Skeletal muscle satellite cell (primary cell): ENCODE results near the gene ORC3.
A peak's percentile ranks its signal among the peaks of the same experiment; 100 is the strongest.

ENCODE experiments used
- H3K27me3 ChIP-seq: 2 replicates; pipeline ENCODE4 v1.7.0; 2013; ENCODE audit warnings: low read length; ENCODE audit not compliant: control insufficient read depth, insufficient read depth
- H3K36me3 ChIP-seq: 2 replicates; pipeline ENCODE4 v1.7.0; 2013; ENCODE audit warnings: mild to moderate bottlenecking, control low read depth, low read length; ENCODE audit not compliant: insufficient read depth
- H3K4me1 ChIP-seq: 2 replicates; pipeline ENCODE4 v1.7.0; 2013; ENCODE audit warnings: low read length; ENCODE audit not compliant: control insufficient read depth, insufficient read depth
- H3K4me2 ChIP-seq: 2 replicates; pipeline ENCODE4 v1.7.0; 2013; ENCODE audit warnings: mild to moderate bottlenecking, low read length
- H3K4me3 ChIP-seq: 2 replicates; pipeline ENCODE4 v1.7.0; 2013; ENCODE audit warnings: low read length
- H3K9ac ChIP-seq: 2 replicates; pipeline ENCODE4 v1.7.0; 2013; ENCODE audit warnings: mild to moderate bottlenecking, low read depth, low read length, moderate library complexity
- H3K9me3 ChIP-seq: replicated peaks from 2 replicates; pipeline ENCODE4 v1.7.0; 2013; ENCODE audit warnings: mild to moderate bottlenecking, control low read depth, low read length

ORC3 gene

DNA sequence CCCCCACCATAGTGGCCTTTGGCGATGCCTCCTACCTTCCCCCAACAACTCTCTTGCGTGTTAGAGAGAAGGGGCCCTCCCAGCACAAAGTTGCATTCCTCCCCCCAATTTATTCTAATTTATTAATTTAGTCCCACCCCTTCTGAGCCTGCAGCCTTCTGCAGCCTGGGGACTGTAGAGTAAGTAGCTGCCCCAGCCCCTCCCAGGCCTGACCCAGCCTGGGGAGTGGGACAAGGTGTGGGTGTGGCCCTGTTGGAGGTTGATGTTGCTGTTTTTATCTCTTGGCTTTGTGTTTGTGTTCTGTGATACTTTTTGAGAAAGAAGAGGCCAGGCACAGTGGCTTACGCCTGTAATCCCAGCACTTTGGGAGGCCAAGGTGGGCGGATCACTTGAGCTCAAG lies 49.4 kb downstream of the ORC3 start:
- Histone ChIP-seq H3K4me2 (no peak overlapping the region), H3K27me3 (no peaks in the 10 kb centered on the region), H3K4me3 (no peak overlapping the region), H3K36me3 (peaks cover 9% of the 10 kb centered on the region), H3K4me1 (no peaks in the 10 kb centered on the region), H3K9ac (no peak overlapping the region), H3K9me3 (no peaks in the 10 kb centered on the region)

DNA sequence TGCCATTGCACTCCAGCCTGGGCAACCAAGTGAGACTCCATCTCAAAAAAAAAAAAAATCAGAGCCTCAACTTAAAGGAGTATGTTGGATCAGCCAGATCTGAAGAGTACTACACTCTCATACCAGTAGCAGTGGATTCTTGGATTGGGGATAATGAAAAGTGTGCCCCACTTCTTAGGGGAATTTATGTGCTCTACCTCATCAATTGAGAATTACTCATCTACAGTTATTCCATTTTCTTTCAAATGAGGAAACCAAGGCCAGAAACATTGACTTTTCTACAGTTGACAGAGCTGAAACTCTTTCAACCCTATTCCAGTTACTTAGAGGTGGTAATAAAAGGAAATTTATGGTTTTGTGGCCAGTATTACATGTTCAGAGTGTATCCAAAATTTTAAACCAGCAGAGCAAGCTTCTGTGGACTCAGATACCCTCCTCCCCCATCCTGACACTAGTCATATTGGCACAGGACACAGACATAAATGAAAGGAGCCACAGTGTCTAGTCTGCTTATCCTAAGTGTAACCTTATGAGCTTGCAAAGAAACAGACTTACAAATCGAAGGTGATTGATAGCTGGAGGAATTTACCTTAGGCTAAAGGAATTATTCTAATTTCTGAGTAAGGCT lies 51.2 kb downstream of the ORC3 start:
- no peaks in the 10 kb centered on the region for H3K4me1 ChIP-seq
- H3K4me3 ChIP-seq: no peak overlapping the region
- no peak overlapping the region for H3K4me2 ChIP-seq
- no peaks in the 10 kb centered on the region for H3K9me3 ChIP-seq
- H3K9ac ChIP-seq: no peak overlapping the region
- no peaks in the 10 kb centered on the region for H3K27me3 ChIP-seq
- H3K36me3 ChIP-seq: peaks cover 5% of the 10 kb centered on the region

DNA sequence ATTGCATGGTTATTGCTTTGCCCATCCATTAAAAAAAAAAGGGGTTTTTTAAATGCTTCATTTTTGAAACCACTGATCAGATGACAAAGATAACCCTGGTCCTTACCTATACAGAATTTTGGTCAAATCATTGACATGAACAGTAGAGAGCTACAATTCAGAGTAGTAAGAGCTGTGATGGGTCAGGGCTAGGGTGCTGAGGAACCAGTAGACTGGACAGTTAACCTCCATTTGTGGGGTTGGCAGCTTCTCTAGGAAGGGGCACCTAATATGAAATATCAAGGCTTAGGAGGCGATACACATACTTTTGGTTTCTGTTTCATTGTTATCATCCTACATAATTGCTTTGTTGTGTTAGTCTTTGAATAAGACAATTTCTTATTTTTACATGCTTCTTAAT lies 55.1 kb downstream of the ORC3 start:
- Histone ChIP-seq H3K4me2 (no peak overlapping the region), H3K36me3 (peaks cover 5% of the 10 kb centered on the region), H3K9ac (no peak overlapping the region), H3K27me3 (no peaks in the 10 kb centered on the region), H3K4me1 (no peaks in the 10 kb centered on the region), H3K4me3 (no peak overlapping the region), H3K9me3 (no peaks in the 10 kb centered on the region)

DNA sequence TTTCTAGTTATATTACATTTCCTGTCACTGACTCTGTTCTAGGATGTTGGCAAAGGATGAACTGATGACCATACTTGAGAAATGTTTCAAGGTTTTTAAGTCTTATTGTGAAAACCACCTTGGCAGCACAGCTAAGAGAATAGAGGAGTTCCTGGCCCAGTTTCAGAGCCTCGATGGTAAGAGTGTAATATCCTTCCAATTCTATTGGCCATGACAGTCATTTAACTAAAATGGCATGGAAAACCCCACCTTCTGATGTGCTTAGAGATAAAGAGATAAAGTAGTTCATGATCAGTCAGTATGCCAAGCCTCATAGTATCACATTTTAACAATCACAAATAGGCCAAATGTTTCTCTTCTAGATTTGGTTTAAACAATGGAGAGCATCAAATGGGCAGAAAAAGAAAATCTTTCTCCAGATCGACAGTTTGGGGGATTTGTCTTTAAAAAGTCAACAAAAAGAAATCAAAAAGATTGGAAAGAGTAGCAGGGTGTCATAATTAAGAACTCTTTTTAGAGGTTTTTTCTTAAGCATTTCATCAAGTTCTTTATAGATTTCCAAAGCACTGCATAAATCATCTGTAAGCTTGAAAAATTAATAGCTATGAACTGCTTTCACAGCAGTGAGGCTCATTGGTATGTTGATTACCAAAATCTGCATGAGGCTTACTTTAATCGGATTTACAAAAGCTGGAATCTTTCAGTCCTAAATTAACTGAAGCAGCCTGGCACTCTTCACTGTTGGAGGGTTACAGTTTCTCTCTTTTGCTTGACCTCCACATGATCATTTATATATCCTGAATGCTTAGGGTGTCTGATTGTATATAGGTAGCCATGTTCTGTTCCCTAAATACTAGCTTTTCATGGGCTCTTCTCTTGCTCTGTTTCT lies 63.4 kb downstream of the ORC3 start:
- H3K27me3 ChIP-seq: no peaks in the 10 kb centered on the region
- H3K4me2 ChIP-seq: no peak overlapping the region
- peaks cover 12% of the 10 kb centered on the region for H3K4me1 ChIP-seq
- H3K9me3 ChIP-seq: no peaks in the 10 kb centered on the region
- H3K4me3 ChIP-seq: no peak overlapping the region
- H3K36me3 ChIP-seq: peaks cover 7% of the 10 kb centered on the region
- H3K9ac ChIP-seq: no peak overlapping the region

DNA sequence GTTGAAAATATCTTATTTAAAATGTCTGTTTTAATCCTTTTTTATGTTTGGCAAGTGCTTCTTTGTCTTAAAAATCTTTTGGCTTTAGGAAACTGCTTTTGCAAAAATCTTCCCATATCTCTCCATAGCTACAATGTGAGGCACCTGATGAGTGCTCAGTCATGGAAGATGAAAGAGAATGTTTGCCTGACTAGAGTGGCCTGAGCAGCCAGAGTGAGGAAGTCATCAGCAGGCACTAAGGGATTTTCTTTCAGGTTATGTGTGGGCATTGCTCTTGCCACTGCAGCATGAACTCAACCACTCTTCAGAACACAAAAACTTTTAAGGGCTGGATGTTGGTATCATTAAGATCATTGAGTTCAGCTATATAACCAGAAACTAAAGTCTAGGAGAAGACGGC lies 64.2 kb downstream of the ORC3 start:
- Histone ChIP-seq H3K36me3 (peaks cover 7% of the 10 kb centered on the region), H3K9ac (no peak overlapping the region), H3K27me3 (no peaks in the 10 kb centered on the region), H3K4me3 (no peak overlapping the region), H3K4me2 (no peak overlapping the region), H3K9me3 (no peaks in the 10 kb centered on the region), H3K4me1 (peaks cover 12% of the 10 kb centered on the region)

DNA sequence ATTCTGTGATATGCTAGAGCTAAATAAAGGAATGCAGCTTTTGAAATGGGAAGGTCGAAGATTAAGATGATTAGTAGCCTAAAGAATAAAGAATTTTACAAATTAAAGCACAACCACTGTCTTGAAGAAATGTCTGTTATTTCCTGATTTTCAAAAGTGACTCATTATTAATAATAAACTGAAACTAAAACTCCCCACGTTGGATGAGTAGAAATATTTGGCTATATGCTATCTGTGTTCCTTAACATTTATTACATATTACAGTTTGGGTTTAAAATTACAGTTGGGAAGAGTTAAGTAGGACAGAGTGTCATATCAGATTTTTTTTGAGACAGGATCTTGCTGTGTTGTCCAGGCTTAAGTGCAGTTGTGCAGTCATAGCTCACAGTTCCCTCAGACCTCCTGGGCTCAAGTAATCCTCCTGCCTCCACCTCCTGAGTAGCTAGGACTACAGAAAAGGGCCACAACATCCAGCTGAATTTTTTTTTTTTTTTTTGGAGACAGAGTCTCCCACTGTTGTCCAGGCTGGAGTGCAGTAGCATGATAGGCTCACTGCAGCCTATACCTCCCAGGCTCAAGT lies 65.0 kb downstream of the ORC3 start:
- Histone ChIP-seq H3K4me1 (peaks cover 16% of the 10 kb centered on the region), H3K36me3 (peaks cover 7% of the 10 kb centered on the region), H3K4me2 (no peak overlapping the region), H3K9me3 (no peaks in the 10 kb centered on the region), H3K27me3 (no peaks in the 10 kb centered on the region), H3K4me3 (no peak overlapping the region), H3K9ac (no peak overlapping the region)

- Histone ChIP-seq H3K9me3 (no peaks in the 10 kb centered on the region), H3K4me1 (peaks cover 25% of the 10 kb centered on the region), H3K36me3 (peaks cover 7% of the 10 kb centered on the region), H3K4me3 (no peak overlapping the region), H3K4me2 (no peak overlapping the region), H3K27me3 (no peaks in the 10 kb centered on the region), H3K9ac (no peak overlapping the region)
These were observed 65.9 kb downstream of the ORC3 start for GRCh38 chr6:87655824-87656223.

- no peaks in the 10 kb centered on the region for H3K27me3 ChIP-seq
- H3K4me3 ChIP-seq: no peak overlapping the region
- H3K9me3 ChIP-seq: no peaks in the 10 kb centered on the region
- H3K4me1 ChIP-seq: peaks cover 35% of the 10 kb centered on the region
- H3K9ac ChIP-seq: no peak overlapping the region
- peaks cover 11% of the 10 kb centered on the region for H3K36me3 ChIP-seq
- H3K4me2 ChIP-seq: peak overlapping the region; percentile 22
These were observed 66.9 kb downstream of the ORC3 start for GRCh38 chr6:87656857-87657256.

DNA sequence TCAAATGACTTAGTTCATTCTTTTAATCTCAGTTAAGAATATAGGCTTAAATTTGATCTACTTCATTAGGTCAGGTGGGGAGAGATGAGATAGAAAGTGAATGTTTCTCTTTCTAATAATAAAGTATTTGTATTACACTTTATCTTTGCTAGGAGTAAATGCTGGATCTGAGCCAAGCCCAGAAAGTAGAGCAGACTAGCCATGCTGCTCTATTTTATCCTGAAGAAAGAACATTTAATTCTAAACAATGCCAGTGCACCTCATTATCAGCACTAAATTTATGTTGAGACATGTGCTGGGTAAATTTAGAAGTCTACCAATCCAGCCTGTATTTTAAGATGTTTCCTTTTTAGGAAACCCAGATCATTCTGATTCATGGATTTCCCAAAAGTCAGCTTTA lies 68.6 kb downstream of the ORC3 start:
- no peaks in the 10 kb centered on the region for H3K9me3 ChIP-seq
- H3K36me3 ChIP-seq: peaks cover 11% of the 10 kb centered on the region
- peaks cover 35% of the 10 kb centered on the region for H3K4me1 ChIP-seq
- no peak overlapping the region for H3K9ac ChIP-seq
- no peak overlapping the region for H3K4me2 ChIP-seq
- H3K4me3 ChIP-seq: no peak overlapping the region
- H3K27me3 ChIP-seq: no peaks in the 10 kb centered on the region

- no peak overlapping the region for H3K9ac ChIP-seq
- H3K27me3 ChIP-seq: no peaks in the 10 kb centered on the region
- H3K9me3 ChIP-seq: no peaks in the 10 kb centered on the region
- H3K4me2 ChIP-seq: peak overlapping the region; percentile 13
- no peak overlapping the region for H3K4me3 ChIP-seq
- peaks cover 4% of the 10 kb centered on the region for H3K36me3 ChIP-seq
- H3K4me1 ChIP-seq: peaks cover 28% of the 10 kb centered on the region
These were observed 70.4 kb downstream of the ORC3 start for GRCh38 chr6:87660226-87660911.

GRCh38 chr6:87661016-87661415 lies 71.1 kb downstream of the ORC3 start:
- Histone ChIP-seq H3K4me3 (no peak overlapping the region), H3K4me1 (peaks cover 28% of the 10 kb centered on the region), H3K4me2 (peak overlapping the region; percentile 13), H3K36me3 (peaks cover 4% of the 10 kb centered on the region), H3K27me3 (no peaks in the 10 kb centered on the region), H3K9me3 (no peaks in the 10 kb centered on the region), H3K9ac (no peak overlapping the region)
